Activated CD4-positive, alpha-beta T cell treated with anti-CD3 and anti-CD28 coated beads, Interleukin-2, amount 10 ng/mL, durations not matched to agents 24 days and 14 days (primary cell): ENCODE data around the gene INO80D. TPM values are rescaled to one million over a fixed set of nuclear protein-coding genes. Genes with fewer than 3 reads are reported as not detected.
"Not testable (repeated sequence)": the region's sequence is repeated elsewhere in the genome, so short reads cannot be mapped to it uniquely, and the experiment has no call there.

ENCODE experiments used
- DNase-seq: peaks from one replicate; pipeline ENCODE4 v3.0.0; 2022
- H3K27ac Mint-ChIP-seq: one replicate; pipeline ENCODE4 v1.8.0; 2022; ENCODE audit warnings: mild to moderate bottlenecking, mixed read lengths
- H3K27me3 Mint-ChIP-seq: one replicate; pipeline ENCODE4 v1.8.0; 2022; ENCODE audit warnings: mixed read lengths
- H3K36me3 Mint-ChIP-seq: one replicate; pipeline ENCODE4 v1.8.0; 2022; ENCODE audit warnings: low read depth, mild to moderate bottlenecking, mixed read lengths
- H3K4me1 Mint-ChIP-seq: one replicate; pipeline ENCODE4 v1.8.0; 2021; ENCODE audit warnings: mixed read lengths
- H3K4me3 Mint-ChIP-seq: one replicate; pipeline ENCODE4 v1.8.0; 2022; ENCODE audit warnings: mild to moderate bottlenecking, moderate library complexity, mixed read lengths
- H3K9me3 Mint-ChIP-seq: one replicate; pipeline ENCODE4 v1.8.0; 2021; ENCODE audit warnings: mixed read lengths
- intact Hi-C: fragments of 100-400 bp; cut with micrococcal nuclease; formaldehyde crosslinking; loops from one replicate; pipeline ENCODE4 v1.15.1; 2023
- total RNA-seq: library from RNA; stranded (reverse); gene quantifications from 2 replicates; pipeline ENCODE4 v1.2.3, GENCODE V29; 2022

INO80D gene
- total RNA-seq, 1 donor from 2014 or later = 27.5 TPM

DNA sequence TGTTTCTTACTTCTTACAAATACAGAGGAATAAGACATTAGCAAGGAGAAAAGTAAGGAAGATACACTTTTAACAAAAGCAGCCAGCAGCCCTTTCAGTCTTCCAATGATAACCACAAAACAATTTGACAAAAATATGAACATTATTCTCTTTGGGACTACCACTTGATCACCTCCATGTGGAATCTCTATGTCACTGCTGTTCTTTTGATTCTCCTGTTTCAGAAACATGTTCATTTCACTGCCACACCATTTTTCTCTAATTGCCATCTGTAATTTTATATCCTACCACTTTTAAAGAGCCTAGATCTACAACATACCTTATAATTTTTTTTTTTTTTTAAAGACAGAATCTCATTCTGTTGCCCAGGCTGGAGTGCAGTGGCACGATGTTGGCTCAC, 10.9 kb downstream of the INO80D start:
- Mint-ChIP-seq H3K27me3 (no peaks in the 10 kb centered on the region), H3K4me1 (peaks cover 19% of the 10 kb centered on the region), H3K36me3 (peaks cover 16% of the 10 kb centered on the region), H3K4me3 (no peak overlapping the region), H3K27ac (no peak overlapping the region), H3K9me3 (no peaks in the 10 kb centered on the region)
- no peak for DNase-seq
- intact Hi-C loops = no loop called here

DNA sequence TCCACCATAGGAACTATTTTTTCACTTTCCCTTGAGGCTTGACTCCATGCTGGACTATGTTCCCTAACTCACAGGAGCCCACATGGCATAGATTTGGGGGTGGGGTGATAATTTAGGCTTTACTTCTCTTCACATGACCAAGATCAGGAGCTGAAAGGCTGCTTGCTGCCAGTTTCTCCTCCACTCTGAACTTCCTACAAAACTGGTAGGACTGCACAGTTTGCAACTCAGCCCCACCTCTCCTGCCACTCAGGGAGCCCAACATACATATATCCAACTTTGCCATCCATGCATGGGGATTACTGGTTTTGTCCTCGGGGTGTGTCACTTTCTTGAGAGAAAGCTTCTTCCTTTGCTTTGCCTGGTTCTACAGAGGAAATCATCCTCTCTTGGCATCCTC, 14.2 kb downstream of the INO80D start:
- DNase-seq = no peak
- peaks cover 18% of the 10 kb centered on the region for H3K36me3 Mint-ChIP-seq
- intact Hi-C loops = no loop called here
- H3K27ac Mint-ChIP-seq = no peak overlapping the region
- H3K9me3 Mint-ChIP-seq = no peaks in the 10 kb centered on the region
- no peaks in the 10 kb centered on the region for H3K27me3 Mint-ChIP-seq
- peaks cover 8% of the 10 kb centered on the region for H3K4me1 Mint-ChIP-seq
- no peak overlapping the region for H3K4me3 Mint-ChIP-seq

- Mint-ChIP-seq H3K4me3 (no peak overlapping the region), H3K9me3 (no peaks in the 10 kb centered on the region), H3K27ac (no peak overlapping the region), H3K27me3 (no peaks in the 10 kb centered on the region), H3K4me1 (peaks cover 6% of the 10 kb centered on the region), H3K36me3 (peaks cover 19% of the 10 kb centered on the region)
- no peak for DNase-seq
- intact Hi-C loops = no loop called here
These were observed 16.6 kb downstream of the INO80D start for GRCh38 chr2:206069417-206069816.

GRCh38 chr2:206068207-206068606, 17.8 kb downstream of the INO80D start:
- H3K36me3 Mint-ChIP-seq = peaks cover 21% of the 10 kb centered on the region
- intact Hi-C loops = no loop called here
- H3K4me1 Mint-ChIP-seq = peaks cover 3% of the 10 kb centered on the region
- no peak overlapping the region for H3K27ac Mint-ChIP-seq
- H3K27me3 Mint-ChIP-seq = no peaks in the 10 kb centered on the region
- H3K4me3 Mint-ChIP-seq = no peak overlapping the region
- no peaks in the 10 kb centered on the region for H3K9me3 Mint-ChIP-seq
- DNase-seq = no peak

DNA sequence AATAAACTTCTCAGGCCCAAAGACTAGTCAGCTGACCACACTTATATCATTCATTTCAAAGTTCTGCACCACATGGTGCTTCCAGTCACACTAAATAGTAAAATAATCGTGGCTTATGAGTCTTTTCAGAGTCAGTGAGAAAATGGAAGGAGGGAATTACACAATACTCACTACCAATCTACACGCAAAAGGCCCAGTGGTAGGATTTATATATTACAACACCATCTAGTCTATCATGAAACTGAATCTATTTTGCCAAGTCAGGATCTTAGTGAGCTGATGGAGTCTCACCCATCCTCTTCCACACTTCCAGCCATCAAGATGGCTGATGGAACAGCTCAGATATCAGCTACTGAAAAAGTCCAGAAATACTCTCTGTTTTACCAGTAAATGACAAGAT, 21.9 kb downstream of the INO80D start:
- DNase-seq = no peak
- intact Hi-C loops = no loop called here
- H3K9me3 Mint-ChIP-seq = no peaks in the 10 kb centered on the region
- peaks cover 3% of the 10 kb centered on the region for H3K4me1 Mint-ChIP-seq
- peaks cover 23% of the 10 kb centered on the region for H3K36me3 Mint-ChIP-seq
- H3K4me3 Mint-ChIP-seq = no peak overlapping the region
- no peak overlapping the region for H3K27ac Mint-ChIP-seq
- no peaks in the 10 kb centered on the region for H3K27me3 Mint-ChIP-seq

DNA sequence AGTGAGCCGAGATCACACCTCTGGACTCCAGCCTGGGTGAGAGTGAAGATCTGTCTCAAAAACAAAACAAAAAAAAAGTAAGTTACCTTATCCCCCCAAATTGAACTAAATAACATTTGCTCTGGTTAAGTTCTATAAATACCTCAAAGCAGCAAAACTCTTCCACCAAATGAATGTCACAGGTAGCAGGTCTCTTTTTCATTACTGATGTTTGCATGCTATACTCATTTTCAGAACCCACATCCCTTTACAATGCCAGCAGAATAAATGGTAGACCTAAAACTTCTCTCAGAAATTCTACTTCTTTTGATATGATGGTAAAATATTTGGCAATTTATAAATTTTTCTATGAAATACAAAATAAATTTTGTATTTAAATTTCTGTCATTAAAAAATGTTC, 22.3 kb downstream of the INO80D start:
- no peak overlapping the region for H3K4me3 Mint-ChIP-seq
- peaks cover 3% of the 10 kb centered on the region for H3K4me1 Mint-ChIP-seq
- no peaks in the 10 kb centered on the region for H3K27me3 Mint-ChIP-seq
- peaks cover 23% of the 10 kb centered on the region for H3K36me3 Mint-ChIP-seq
- no peak overlapping the region for H3K27ac Mint-ChIP-seq
- no peak for DNase-seq
- no peaks in the 10 kb centered on the region for H3K9me3 Mint-ChIP-seq
- intact Hi-C loops = no loop called here

- H3K4me3 Mint-ChIP-seq = no peak overlapping the region
These were observed 23.2 kb downstream of the INO80D start for GRCh38 chr2:206062724-206063123.

GRCh38 chr2:206056286-206056685, 29.7 kb downstream of the INO80D start:
- peaks cover 35% of the 10 kb centered on the region for H3K36me3 Mint-ChIP-seq
- no peaks in the 10 kb centered on the region for H3K9me3 Mint-ChIP-seq
- intact Hi-C loops = no loop called here
- no peak for DNase-seq
- H3K4me3 Mint-ChIP-seq = no peak overlapping the region
- H3K4me1 Mint-ChIP-seq = peaks cover 3% of the 10 kb centered on the region
- H3K27me3 Mint-ChIP-seq = no peaks in the 10 kb centered on the region
- H3K27ac Mint-ChIP-seq = no peak overlapping the region

More at GRCh38 chr2:206062724-206063123, 23.2 kb downstream of the INO80D start:
- DNase-seq = no peak
- peaks cover 3% of the 10 kb centered on the region for H3K4me1 Mint-ChIP-seq
- no peak overlapping the region for H3K27ac Mint-ChIP-seq
- no peaks in the 10 kb centered on the region for H3K27me3 Mint-ChIP-seq
- H3K9me3 Mint-ChIP-seq = no peaks in the 10 kb centered on the region
- H3K36me3 Mint-ChIP-seq = peaks cover 25% of the 10 kb centered on the region
- intact Hi-C loops = no loop called here

DNA sequence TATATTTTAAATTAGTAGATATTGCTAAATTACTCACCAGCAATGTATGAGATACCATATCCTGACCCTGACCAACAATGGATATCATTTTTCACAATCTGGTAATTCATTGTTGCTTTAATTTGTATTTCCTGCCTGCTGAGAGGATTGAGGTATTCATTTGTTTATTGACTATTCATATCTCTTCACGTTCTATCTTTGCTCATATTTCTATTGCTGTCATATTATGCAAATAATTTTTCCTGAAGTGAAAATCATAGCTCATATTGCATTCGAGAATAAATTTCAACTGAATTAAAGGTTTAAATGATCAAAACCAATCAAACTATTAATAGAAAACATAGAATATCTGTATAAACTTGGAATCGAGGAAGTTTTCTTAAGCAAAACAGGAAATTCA, 31.0 kb downstream of the INO80D start:
- DNase-seq = no peak
- H3K4me1 Mint-ChIP-seq = peaks cover 3% of the 10 kb centered on the region
- no peaks in the 10 kb centered on the region for H3K27me3 Mint-ChIP-seq
- H3K4me3 Mint-ChIP-seq = no peak overlapping the region
- peaks cover 39% of the 10 kb centered on the region for H3K36me3 Mint-ChIP-seq
- intact Hi-C loops = no loop called here
- H3K27ac Mint-ChIP-seq = no peak overlapping the region
- H3K9me3 Mint-ChIP-seq = no peaks in the 10 kb centered on the region

DNA sequence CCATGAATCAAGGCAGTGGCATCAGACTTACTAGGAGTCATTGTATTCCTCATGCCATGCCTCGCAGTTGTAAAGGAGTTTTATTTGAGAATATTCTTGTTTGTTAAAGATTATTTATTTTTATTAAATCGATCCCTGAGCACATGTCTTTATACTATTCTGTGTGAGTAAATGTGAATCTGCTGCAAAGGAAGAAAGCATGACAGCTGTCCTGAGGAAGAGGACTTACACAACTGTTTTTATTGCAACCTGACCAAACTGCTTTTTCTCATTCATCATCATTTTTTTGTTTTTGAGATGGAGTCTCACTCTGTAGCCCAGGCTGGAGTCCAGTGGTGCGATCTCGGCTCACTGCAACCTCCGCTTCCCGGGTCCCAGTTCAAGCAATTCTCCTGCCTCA, 34.1 kb downstream of the INO80D start:
- Mint-ChIP-seq H3K9me3 (no peaks in the 10 kb centered on the region), H3K4me3 (no peak overlapping the region), H3K36me3 (peaks cover 44% of the 10 kb centered on the region), H3K27ac (no peak overlapping the region), H3K4me1 (peaks cover 4% of the 10 kb centered on the region), H3K27me3 (no peaks in the 10 kb centered on the region)
- no peak for DNase-seq
- intact Hi-C loops = no loop called here

- no peak for DNase-seq
- intact Hi-C loops = no loop called here
- Mint-ChIP-seq H3K27ac (no peak overlapping the region), H3K36me3 (peaks cover 48% of the 10 kb centered on the region), H3K4me1 (peaks cover 2% of the 10 kb centered on the region), H3K4me3 (no peak overlapping the region), H3K9me3 (no peaks in the 10 kb centered on the region), H3K27me3 (no peaks in the 10 kb centered on the region)
These were observed 36.6 kb downstream of the INO80D start for GRCh38 chr2:206049392-206049791.

DNA sequence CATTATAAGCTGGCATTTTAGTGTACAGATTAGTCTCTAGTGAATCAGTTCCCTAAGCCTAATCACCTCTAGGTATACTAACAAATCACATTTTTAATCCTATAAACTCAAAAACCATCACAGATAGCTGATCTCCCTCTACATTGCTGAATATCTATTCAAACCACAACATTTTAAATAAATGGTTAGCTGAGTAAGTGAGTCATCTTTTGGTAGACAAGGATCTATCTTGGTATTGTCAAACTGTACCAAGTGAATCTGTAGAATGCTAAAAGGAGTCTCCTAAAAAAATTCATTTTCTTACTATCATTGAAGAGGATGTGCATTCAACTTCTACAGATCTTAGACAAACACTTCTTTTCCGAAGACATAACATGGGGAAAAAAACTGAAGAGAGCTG, 40.7 kb downstream of the INO80D start:
- peaks cover 56% of the 10 kb centered on the region for H3K36me3 Mint-ChIP-seq
- H3K27ac Mint-ChIP-seq = no peak overlapping the region
- H3K27me3 Mint-ChIP-seq = no peaks in the 10 kb centered on the region
- peaks cover 4% of the 10 kb centered on the region for H3K9me3 Mint-ChIP-seq
- DNase-seq = no peak
- H3K4me1 Mint-ChIP-seq = peaks cover 3% of the 10 kb centered on the region
- no peak overlapping the region for H3K4me3 Mint-ChIP-seq
- intact Hi-C loops = no loop called here

- H3K27ac Mint-ChIP-seq = peak overlapping the region; percentile 36
- H3K27me3 Mint-ChIP-seq = no peaks in the 10 kb centered on the region
- peaks cover 13% of the 10 kb centered on the region for H3K9me3 Mint-ChIP-seq
- peaks cover 60% of the 10 kb centered on the region for H3K36me3 Mint-ChIP-seq
- intact Hi-C loops = no loop called here
- no peak overlapping the region for H3K4me3 Mint-ChIP-seq
- H3K4me1 Mint-ChIP-seq = peaks cover 4% of the 10 kb centered on the region
- no peak for DNase-seq
These were observed 45.4 kb downstream of the INO80D start for GRCh38 chr2:206040525-206040924.

DNA sequence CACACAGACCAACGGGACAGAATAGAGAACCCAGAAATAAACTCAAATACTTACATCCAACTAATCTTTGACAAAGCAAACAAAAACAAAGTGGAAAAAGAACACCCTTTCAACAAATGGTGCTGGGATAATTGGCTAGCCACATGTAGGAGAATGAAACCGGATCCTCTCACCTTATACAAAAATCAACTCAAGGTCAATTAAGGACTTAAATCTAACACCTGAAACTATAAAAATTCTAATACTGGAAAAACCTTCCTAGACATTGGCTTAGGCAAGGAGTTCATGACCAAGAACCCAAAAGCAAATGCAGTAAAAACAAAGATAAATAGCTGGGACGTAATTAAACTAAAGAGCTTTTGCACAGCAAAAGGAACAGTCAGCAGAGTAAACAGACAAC, 50.6 kb downstream of the INO80D start:
- peaks cover 31% of the 10 kb centered on the region for H3K9me3 Mint-ChIP-seq
- H3K27me3 Mint-ChIP-seq, H3K27ac Mint-ChIP-seq, H3K4me3 Mint-ChIP-seq, intact Hi-C loops, DNase-seq: not testable (repeated sequence)
- peaks cover 79% of the 10 kb centered on the region for H3K36me3 Mint-ChIP-seq
- peaks cover 37% of the 10 kb centered on the region for H3K4me1 Mint-ChIP-seq

DNA sequence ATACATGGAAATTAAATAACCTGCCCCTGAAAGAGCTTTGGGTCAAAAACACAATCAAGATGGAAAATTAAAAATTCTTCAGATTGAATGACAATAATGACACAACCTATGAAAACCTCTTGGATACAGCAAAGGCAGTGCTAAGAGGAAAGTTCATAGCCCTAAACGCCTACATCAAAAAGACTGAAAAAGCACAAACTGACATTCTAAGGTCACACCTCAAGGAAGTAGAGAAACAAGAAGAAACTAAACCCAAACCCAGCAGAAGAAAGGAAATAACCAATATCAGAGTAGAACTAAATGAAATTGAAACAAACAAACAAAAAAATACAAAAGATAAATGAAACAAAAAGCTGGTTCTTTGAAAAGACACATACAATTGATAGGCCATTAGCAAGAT, 52.5 kb downstream of the INO80D start:
- intact Hi-C loops, DNase-seq, H3K27me3 Mint-ChIP-seq, H3K27ac Mint-ChIP-seq, H3K4me3 Mint-ChIP-seq: not testable (repeated sequence)
- Mint-ChIP-seq H3K9me3 (peaks cover 31% of the 10 kb centered on the region), H3K4me1 (peaks cover 39% of the 10 kb centered on the region), H3K36me3 (peaks cover 76% of the 10 kb centered on the region)
